HCEC 1CT (cell line): ENCODE data around the gene GAS1.

ENCODE experiments used
- DNase-seq: peaks from one replicate; pipeline ENCODE4 v3.0.0-alpha.2; 2017

The GAS1 gene

GRCh38 chr9:86921151-86921923 is 26.0 kb downstream of the GAS1 start:
- no peak for DNase-seq

- no peak for DNase-seq
These were observed 28.8 kb downstream of the GAS1 start for GRCh38 chr9:86918556-86918955.

- DNase-seq, result no peak
These were observed 35.1 kb downstream of the GAS1 start for GRCh38 chr9:86912210-86912609.

- peak; percentile 48 for DNase-seq
These were observed 37.9 kb downstream of the GAS1 start for GRCh38 chr9:86909388-86909787.

- DNase-seq, result no peak
These were observed 39.0 kb downstream of the GAS1 start for GRCh38 chr9:86908261-86908660.

GRCh38 chr9:86907346-86907745 is 40.0 kb downstream of the GAS1 start:
- no peak for DNase-seq

- DNase-seq, result no peak
These were observed 43.6 kb downstream of the GAS1 start for GRCh38 chr9:86903734-86904085.

GRCh38 chr9:86902991-86903733 is 44.1 kb downstream of the GAS1 start:
- DNase-seq, result no peak

GRCh38 chr9:86902586-86902985 is 44.7 kb downstream of the GAS1 start:
- no peak for DNase-seq

- no peak for DNase-seq
These were observed 45.1 kb downstream of the GAS1 start for GRCh38 chr9:86902176-86902575.

- DNase-seq, result no peak
These were observed 45.8 kb downstream of the GAS1 start for GRCh38 chr9:86901511-86901910.
